ENCODE measurements around the gene GRAP2.

GRAP2 gene

GRCh38 chr22:39994041-39994565, 93.2 kb downstream of the GRAP2 start:
- Histone ChIP-seq H3K36me3 (no peaks in the 10 kb centered on the region), H3K4me1 (peaks cover 16% of the 10 kb centered on the region), H3K4me3 (ENCODE audit: low read depth, low read length) (no peak overlapping the region), H3K27me3 (no peaks in the 10 kb centered on the region), H3K9me3 (no peaks in the 10 kb centered on the region)
- no peak for DNase-seq
- no peak for TF ChIP-seq CTCF (IDR thresholded peaks at IDR 0.05; ENCODE audit: low read depth, low read length)

DNA sequence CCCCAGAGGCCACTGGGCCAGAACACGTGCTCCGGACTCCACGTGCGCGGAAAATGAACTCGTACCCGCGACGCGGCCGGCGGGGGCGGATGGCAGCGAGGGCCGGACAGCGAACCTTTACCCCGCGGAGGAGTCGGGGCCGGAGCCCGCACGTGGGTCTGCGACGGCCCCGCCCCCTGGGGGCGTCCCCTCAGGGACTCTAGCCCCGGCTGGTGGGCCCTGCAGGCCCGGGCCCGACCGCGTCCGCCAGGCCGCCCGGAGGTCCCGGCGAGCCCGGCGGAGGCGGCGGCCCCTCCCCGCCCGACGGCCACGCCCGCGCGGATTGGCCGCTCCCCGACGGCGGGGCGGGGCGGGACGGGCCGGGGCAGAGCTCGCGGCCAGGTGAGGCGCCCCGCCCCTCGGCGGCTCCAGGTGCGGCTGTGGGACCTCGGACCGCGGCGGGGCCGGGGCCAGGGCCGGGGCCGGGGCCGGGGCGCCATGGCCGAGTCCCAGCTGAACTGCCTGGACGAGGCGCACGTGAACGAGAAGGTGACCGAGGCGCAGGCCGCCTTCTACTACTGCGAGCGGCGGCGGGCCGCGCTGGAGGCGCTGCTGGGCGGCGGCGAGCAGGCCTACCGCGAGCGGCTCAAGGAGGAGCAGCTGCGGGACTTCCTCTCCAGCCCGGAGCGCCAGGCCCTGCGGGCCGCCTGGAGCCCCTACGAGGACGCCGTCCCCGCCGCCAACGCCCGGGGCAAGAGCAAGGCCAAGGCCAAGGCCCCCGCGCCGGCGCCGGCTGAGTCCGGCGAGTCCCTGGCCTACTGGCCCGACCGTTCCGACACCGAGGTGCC, 93.9 kb downstream of the GRAP2 start, which contains the start of gene FAM83F:
FAM83F (plus strand) TSS at position 389 of the 827 bp plus-strand sequence; CDS start at position 478, 89 bp downstream.
- DNase-seq = no peak
- H3K4me1 ChIP-seq = peaks cover 16% of the 10 kb centered on the region
- H3K9me3 ChIP-seq = no peaks in the 10 kb centered on the region
- no peaks in the 10 kb centered on the region for H3K27me3 ChIP-seq
- H3K4me3 ChIP-seq (ENCODE audit: low read depth, low read length) = no peak within 1 kb of the TSS
- TF ChIP-seq CTCF (IDR thresholded peaks at IDR 0.05; ENCODE audit: low read depth, low read length) = no peak
- no peaks in the 10 kb centered on the region for H3K36me3 ChIP-seq

DNA sequence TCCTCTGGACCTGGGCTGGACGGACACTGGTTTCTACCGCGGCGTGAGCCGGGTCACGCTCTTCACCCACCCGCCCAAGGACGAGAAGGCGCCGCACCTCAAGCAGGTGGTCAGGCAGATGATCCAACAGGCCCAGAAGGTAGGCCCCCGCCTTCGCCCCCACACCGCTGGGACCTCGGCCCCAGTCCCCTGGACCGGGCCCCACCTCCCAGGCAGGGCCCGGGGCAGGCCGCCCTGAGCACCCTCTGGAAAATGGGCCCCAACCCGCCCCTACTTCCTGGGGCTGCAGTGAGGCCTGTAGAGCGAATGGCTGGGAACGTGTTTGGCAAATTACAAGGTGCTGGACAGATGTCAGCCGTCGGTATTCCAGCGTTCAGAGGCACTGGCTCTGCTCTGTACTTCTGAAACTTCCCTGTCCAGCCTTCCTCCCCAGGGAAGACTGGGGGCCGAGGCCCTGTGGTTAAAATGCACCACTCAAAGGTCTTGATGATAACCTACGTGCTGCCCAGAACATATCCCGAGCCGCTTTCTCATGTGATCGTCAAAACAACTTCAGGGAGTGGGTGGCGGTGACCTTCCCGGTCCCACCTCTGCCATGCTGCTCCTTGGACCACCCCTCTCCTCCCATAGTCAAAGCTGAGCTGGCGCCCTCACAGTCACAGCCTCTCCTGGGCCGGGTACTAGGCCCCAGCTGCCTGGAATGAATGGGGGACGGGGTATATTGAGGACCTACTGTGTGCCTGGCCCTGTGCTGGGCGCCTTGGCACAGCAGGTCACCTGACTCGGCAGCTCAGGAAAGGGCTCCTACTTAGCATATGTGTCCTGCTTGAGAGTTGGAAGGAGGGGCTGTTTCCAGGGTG, 94.7 kb downstream of the GRAP2 start:
- Histone ChIP-seq H3K27me3 (no peaks in the 10 kb centered on the region), H3K4me1 (peaks cover 16% of the 10 kb centered on the region)
- DNase-seq = no peak

DNA sequence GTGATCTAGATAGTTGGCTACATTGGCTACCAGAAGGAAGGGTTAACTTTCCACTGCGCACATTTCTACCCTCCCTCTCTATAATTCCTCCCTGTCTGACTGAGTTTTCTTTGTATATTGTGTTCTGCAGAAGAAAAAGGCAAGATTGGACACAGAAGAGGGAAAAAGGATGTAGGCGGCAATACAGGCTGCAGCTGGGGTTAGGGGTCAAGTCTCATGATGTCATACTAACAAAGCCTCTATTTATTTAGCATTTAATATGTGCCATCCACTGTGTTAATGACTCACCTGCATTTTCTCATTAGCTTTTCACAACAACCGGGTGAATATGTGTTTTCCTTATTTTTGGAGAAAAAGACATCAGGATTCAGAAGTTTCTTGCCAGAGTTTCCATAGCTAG, 95.8 kb downstream of the GRAP2 start:
- Histone ChIP-seq H3K36me3 (no peaks in the 10 kb centered on the region), H3K4me3 (ENCODE audit: low read depth, low read length) (no peak overlapping the region), H3K4me1 (peaks cover 16% of the 10 kb centered on the region), H3K27me3 (no peaks in the 10 kb centered on the region), H3K9me3 (no peaks in the 10 kb centered on the region)
- no peak for DNase-seq
- TF ChIP-seq CTCF (IDR thresholded peaks at IDR 0.05; ENCODE audit: low read depth, low read length) = no peak

More for the DNA sequence above, 94.7 kb downstream of the GRAP2 start:
- no peak for TF ChIP-seq CTCF (IDR thresholded peaks at IDR 0.05; ENCODE audit: low read depth, low read length)
- Histone ChIP-seq H3K9me3 (no peaks in the 10 kb centered on the region), H3K36me3 (no peaks in the 10 kb centered on the region), H3K4me3 (ENCODE audit: low read depth, low read length) (no peak overlapping the region)

- Histone ChIP-seq H3K27me3 (no peaks in the 10 kb centered on the region), H3K4me1 (peaks cover 16% of the 10 kb centered on the region), H3K4me3 (ENCODE audit: low read depth, low read length) (no peak overlapping the region), H3K9me3 (no peaks in the 10 kb centered on the region), H3K36me3 (no peaks in the 10 kb centered on the region)
- no peak for TF ChIP-seq CTCF (IDR thresholded peaks at IDR 0.05; ENCODE audit: low read depth, low read length)
- DNase-seq = no peak
Measured at GRCh38 chr22:39997421-39997820, 96.5 kb downstream of the GRAP2 start.
